ENCODE data around the gene TCF12. TPM values are rescaled to one million over a fixed set of nuclear protein-coding genes. Genes with fewer than 3 reads are reported as not detected.

The TCF12 gene
- polyA plus RNA-seq, 1 donor (not counting 4 experiments of a cell fraction or from before 2014, with no cell fraction given) = 48.3 TPM

GRCh38 chr15:57255751-57256341 lies 337.4 kb downstream of the TCF12 start:
- Histone ChIP-seq H4K20me1 (ENCODE audit: control insufficient read depth, extremely low read depth, insufficient read depth, low read length) (no peaks in the 10 kb centered on the region), H3K9ac (ENCODE audit: control insufficient read depth, extremely low read depth, insufficient read depth, low read length) (no peak overlapping the region), H3K27ac (ENCODE audit: control insufficient read depth, insufficient read depth, low read length) (no peak overlapping the region), H3K27me3 (ENCODE audit: control insufficient read depth, extremely low read depth, insufficient read depth, low read length) (no peaks in the 10 kb centered on the region), H3K4me2 (ENCODE audit: control insufficient read depth, extremely low read depth, insufficient read depth, low read depth, low read length) (no peak overlapping the region), H3K9me3 (ENCODE audit: control insufficient read depth, low read depth, low read length) (no peaks in the 10 kb centered on the region), H2AFZ (ENCODE audit: control insufficient read depth, low read length) (no peak overlapping the region), H3K9me1 (ENCODE audit: control insufficient read depth, extremely low read depth, insufficient read depth, low read length) (no peaks in the 10 kb centered on the region), H3K4me3 (ENCODE audit: control insufficient read depth in 2 of 3, extremely low read depth in 1 of 3, insufficient read depth in 2 of 3, low read depth in 1 of 3, low read length in 3 of 3) (no peak overlapping the region), H3K4me1 (ENCODE audit: control insufficient read depth, extremely low read depth, insufficient read depth, low read length) (no peaks in the 10 kb centered on the region), H3K79me2 (ENCODE audit: control insufficient read depth, insufficient read depth, low read length) (no peaks in the 10 kb centered on the region), H3K36me3 (ENCODE audit: control insufficient read depth in 2 of 2, extremely low read depth in 1 of 2, insufficient read depth in 2 of 2, low read length in 2 of 2) (peaks cover 3 to 5% of the 10 kb centered on the region in 2 experiments)
- TF ChIP-seq, protein P1, sequence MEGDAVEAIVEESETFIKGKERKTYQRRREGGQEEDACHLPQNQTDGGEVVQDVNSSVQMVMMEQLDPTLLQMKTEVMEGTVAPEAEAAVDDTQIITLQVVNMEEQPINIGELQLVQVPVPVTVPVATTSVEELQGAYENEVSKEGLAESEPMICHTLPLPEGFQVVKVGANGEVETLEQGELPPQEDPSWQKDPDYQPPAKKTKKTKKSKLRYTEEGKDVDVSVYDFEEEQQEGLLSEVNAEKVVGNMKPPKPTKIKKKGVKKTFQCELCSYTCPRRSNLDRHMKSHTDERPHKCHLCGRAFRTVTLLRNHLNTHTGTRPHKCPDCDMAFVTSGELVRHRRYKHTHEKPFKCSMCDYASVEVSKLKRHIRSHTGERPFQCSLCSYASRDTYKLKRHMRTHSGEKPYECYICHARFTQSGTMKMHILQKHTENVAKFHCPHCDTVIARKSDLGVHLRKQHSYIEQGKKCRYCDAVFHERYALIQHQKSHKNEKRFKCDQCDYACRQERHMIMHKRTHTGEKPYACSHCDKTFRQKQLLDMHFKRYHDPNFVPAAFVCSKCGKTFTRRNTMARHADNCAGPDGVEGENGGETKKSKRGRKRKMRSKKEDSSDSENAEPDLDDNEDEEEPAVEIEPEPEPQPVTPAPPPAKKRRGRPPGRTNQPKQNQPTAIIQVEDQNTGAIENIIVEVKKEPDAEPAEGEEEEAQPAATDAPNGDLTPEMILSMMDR (optimal IDR thresholded peaks at IDR 0.05 in 1 of 3, IDR thresholded peaks at IDR 0.05 in 1 of 3, conservative IDR thresholded peaks at IDR 0.05 in 1 of 3; ENCODE audit: extremely low read depth in 1 of 3, insufficient read depth in 2 of 3, low read length in 3 of 3) = no peak
- no peak for TF ChIP-seq EZH2 (IDR thresholded peaks at IDR 0.05; ENCODE audit: low read length)
- dilution Hi-C loops (cut with MboI; ENCODE audit: extremely low pct_ligation_motif_present, low sequenced_read_pairs) = no loop called here
- FAIRE-seq (no peak), DNase-seq (ENCODE audit: low read depth, low spot score) (no peak)

DNA sequence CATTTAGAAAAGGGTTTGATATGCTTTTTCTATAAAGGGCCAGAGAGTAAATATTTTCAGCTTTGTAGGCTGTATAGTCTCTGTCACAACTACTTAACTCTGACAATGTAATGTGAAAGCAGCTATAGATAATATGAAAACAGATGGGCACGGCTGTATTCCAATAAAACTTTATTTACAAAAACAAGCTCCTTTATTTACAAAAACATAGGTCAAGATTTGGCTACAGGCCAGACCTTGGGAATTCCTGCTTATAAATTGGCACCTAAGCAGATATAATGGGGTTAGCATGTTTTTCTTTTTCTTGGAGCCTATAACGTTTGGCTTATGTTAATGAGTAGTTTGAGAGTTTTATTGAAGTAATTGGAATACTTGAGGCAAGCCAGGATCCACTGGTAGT lies 338.5 kb downstream of the TCF12 start:
- H3K4me3 ChIP-seq (ENCODE audit: control insufficient read depth in 2 of 3, extremely low read depth in 1 of 3, insufficient read depth in 2 of 3, low read depth in 1 of 3, low read length in 3 of 3) = no peak overlapping the region
- dilution Hi-C loops (cut with MboI; ENCODE audit: extremely low pct_ligation_motif_present, low sequenced_read_pairs) = no loop called here
- H2AFZ ChIP-seq (ENCODE audit: control insufficient read depth, low read length) = no peak overlapping the region
- DNase-seq (ENCODE audit: low read depth, low spot score) = no peak
- H4K20me1 ChIP-seq (ENCODE audit: control insufficient read depth, extremely low read depth, insufficient read depth, low read length) = no peaks in the 10 kb centered on the region
- H3K79me2 ChIP-seq (ENCODE audit: control insufficient read depth, insufficient read depth, low read length) = no peaks in the 10 kb centered on the region
- H3K4me2 ChIP-seq (ENCODE audit: control insufficient read depth, extremely low read depth, insufficient read depth, low read depth, low read length) = no peak overlapping the region
- no peak overlapping the region for H3K9ac ChIP-seq (ENCODE audit: control insufficient read depth, extremely low read depth, insufficient read depth, low read length)
- no peaks in the 10 kb centered on the region for H3K27me3 ChIP-seq (ENCODE audit: control insufficient read depth, extremely low read depth, insufficient read depth, low read length)
- no peak for FAIRE-seq
- H3K27ac ChIP-seq (ENCODE audit: control insufficient read depth, insufficient read depth, low read length) = no peak overlapping the region
- H3K36me3 ChIP-seq (ENCODE audit: control insufficient read depth in 2 of 2, extremely low read depth in 1 of 2, insufficient read depth in 2 of 2, low read length in 2 of 2) = peaks cover 3 to 5% of the 10 kb centered on the region in 2 experiments
- no peaks in the 10 kb centered on the region for H3K9me3 ChIP-seq (ENCODE audit: control insufficient read depth, low read depth, low read length)
- no peak for TF ChIP-seq EZH2 (IDR thresholded peaks at IDR 0.05; ENCODE audit: low read length)
- TF ChIP-seq, protein P1 (optimal IDR thresholded peaks at IDR 0.05 in 1 of 3, IDR thresholded peaks at IDR 0.05 in 1 of 3, conservative IDR thresholded peaks at IDR 0.05 in 1 of 3; ENCODE audit: extremely low read depth in 1 of 3, insufficient read depth in 2 of 3, low read length in 3 of 3) = no peak
- H3K4me1 ChIP-seq (ENCODE audit: control insufficient read depth, extremely low read depth, insufficient read depth, low read length) = no peaks in the 10 kb centered on the region
- no peaks in the 10 kb centered on the region for H3K9me1 ChIP-seq (ENCODE audit: control insufficient read depth, extremely low read depth, insufficient read depth, low read length)

All from keratinocyte (primary cell).